Ovary (tissue), 3 donors: ENCODE data around the gene NPW.

ENCODE experiments used
- CTCF ChIP-seq, 3 donors: fragments of 450-650 bp in 2 of 3; fragments of 200-600 bp in 1 of 3; IDR thresholded peaks; one replicate each; pipeline versions ENCODE4 v1.5.1 to v1.8.0; 2016 to 2022; ENCODE audit warnings: antibody characterized with exemption in 3 of 3, mild to moderate bottlenecking in 1 of 3
- POLR2A ChIP-seq: fragments of 450-650 bp; IDR thresholded peaks from one replicate; pipeline ENCODE4 v1.6.1; 2017; ENCODE audit warnings: antibody characterized with exemption, mild to moderate bottlenecking, moderate library complexity
- donor health status: DM: no; HTN: no; CAD: no.

- TF ChIP-seq POLR2A (no peak), CTCF (IDR thresholded peaks at IDR 0.05) (no peak)
Observed at GRCh38 chr16:2028620-2029220, 9.1 kb downstream of the NPW start.
